ENCODE data around the gene LEMD3. TPM values are rescaled to one million over a fixed set of nuclear protein-coding genes. Genes with fewer than 3 reads are reported as not detected.

LEMD3 gene
- total and polyA plus RNA-seq, 2 of the 8 experiments (the other 6 are each of a cell fraction or from before 2014, with no cell fraction given), result 5.8 to 33.2 TPM

GRCh38 chr12:65209655-65210043 lies 40.3 kb downstream of the LEMD3 start:
- Histone ChIP-seq H3K9me3 (ENCODE audit: insufficient read depth in 2 of 2, low read depth in 1 of 2, low read length in 1 of 2) (no peaks in the 10 kb centered on the region), H2AK5ac (ENCODE audit: low read depth, low read length) (no peak overlapping the region), H3K4me1 (replicated peaks in 1 of 4; ENCODE audit: control insufficient read depth in 3 of 4, insufficient read depth in 4 of 4, low read length in 3 of 4) (no peaks in the 10 kb centered on the region; a peak in 1 of 7 replicates), H3K27ac (ENCODE audit: low read depth, low read length) (no peak overlapping the region), H4K20me1 (replicated peaks in 1 of 2; ENCODE audit: control insufficient read depth in 1 of 2, insufficient read depth in 2 of 2, low read length in 2 of 2) (peaks cover 0 to 2% of the 10 kb centered on the region in 2 experiments), H4K8ac (ENCODE audit: extremely low read depth, insufficient read depth, low read length) (no peak overlapping the region), H4K5ac (ENCODE audit: insufficient read length, low read depth, low read length) (no peak overlapping the region), H2AFZ (ENCODE audit: low read length) (no peak overlapping the region), H2BK15ac (ENCODE audit: low read length) (no peak overlapping the region), H3K56ac (replicated peaks; ENCODE audit: insufficient read length, low read depth, low read length) (no peak overlapping the region), H3K36me3 (ENCODE audit: control insufficient read depth in 2 of 4, insufficient read depth in 4 of 4, low read length in 3 of 4) (no peaks in the 10 kb centered on the region), H3K79me2 (ENCODE audit: control insufficient read depth in 1 of 2, insufficient read depth in 2 of 2, low read length in 2 of 2) (peaks cover 0 to 57% of the 10 kb centered on the region in 2 experiments; a peak in 2 of 4 replicates), H3K4ac (replicated peaks; ENCODE audit: insufficient read length, low read depth, low read length) (no peak overlapping the region), H3K4me3 (ENCODE audit: extremely low read depth in 1 of 4, insufficient read depth in 2 of 4, low read depth in 3 of 4, low read length in 4 of 4) (no peak overlapping the region), H2BK5ac (ENCODE audit: low read depth, low read length) (no peak overlapping the region), H3K4me2 (ENCODE audit: insufficient read depth in 1 of 2, low read depth in 2 of 2, low read length in 2 of 2) (no peak overlapping the region), H2BK120ac (replicated peaks; ENCODE audit: low read depth, low read length) (no peak overlapping the region), H3K23me2 (ENCODE audit: low read depth, low read length) (no peaks in the 10 kb centered on the region), H3K79me1 (ENCODE audit: low read depth, low read length) (peaks cover 4% of the 10 kb centered on the region), H2BK20ac (ENCODE audit: low read length) (no peak overlapping the region), H3K9ac (replicated peaks in 1 of 4; ENCODE audit: extremely low read depth in 1 of 4, low read depth in 3 of 4, low read length in 3 of 4) (no peak overlapping the region), H4K91ac (replicated peaks; ENCODE audit: insufficient read length, low read length) (no peak overlapping the region), H3K18ac (ENCODE audit: extremely low read depth, low read length) (no peak overlapping the region), H2BK12ac (ENCODE audit: low read depth, low read length) (no peak overlapping the region), H3K14ac (ENCODE audit: insufficient read length) (no peak overlapping the region), H3K23ac (ENCODE audit: insufficient read length) (no peak overlapping the region), H3K27me3 (replicated peaks in 1 of 4; ENCODE audit: control insufficient read depth in 3 of 4, extremely low read depth in 1 of 4, insufficient read depth in 3 of 4, low read length in 3 of 4) (no peaks in the 10 kb centered on the region)
- ChIA-PET CTCF (ENCODE audit: partially characterized antibody) (interaction anchor here (0.8 to 1.4 kb wide), 5 partner anchors 13 to 319 kb away, joined by 3 to 7 read pairs (median 4); no protein-coding TSS in a partner anchor), POLR2A (ENCODE audit: partially characterized antibody) (interaction anchor here (1.5 kb wide), 1 partner anchor 40 kb away, joined by 3 read pairs; no protein-coding TSS in a partner anchor)
- DNase-seq (ENCODE audit: low read depth in 1 of 2, low spot score in 2 of 2) (no peak), FAIRE-seq (no peak)
- 77% methylated on average over 2 of the region's 2 CpGs; no CpG with 5 or more reads in 1 of the 2 experiments for WGBS, 2 experiments (ENCODE audit: extremely low coverage in 1 of 2, insufficient coverage in 1 of 2, insufficient read length in 1 of 2, insufficient replicate concordance in 2 of 2, low coverage in 1 of 2, low lambda C conversion rate in 2 of 2, missing lambda C conversion rate in 1 of 2)
- TF ChIP-seq HDAC6 (IDR thresholded peaks at IDR 0.05; ENCODE audit: low read depth, low read length), result no peak
- TF ChIP-seq TAF7 (optimal IDR thresholded peaks at IDR 0.05; ENCODE audit: borderline replicate concordance, low read depth, low read length), result no peak
- no peak for TF ChIP-seq CREB1 (IDR thresholded peaks at IDR 0.05)
- TF ChIP-seq TEAD4 (IDR thresholded peaks at IDR 0.05; ENCODE audit: low read depth, low read length), result no peak
- no peak for TF ChIP-seq YY1 (IDR thresholded peaks at IDR 0.05; ENCODE audit: low read depth, low read length)
- TF ChIP-seq PHF8 (conservative IDR thresholded peaks at IDR 0.05; ENCODE audit: low read depth, low read length), result no peak
- no peak for TF ChIP-seq USF2 (IDR thresholded peaks at IDR 0.05; ENCODE audit: low read length)
- TF ChIP-seq, protein P1, sequence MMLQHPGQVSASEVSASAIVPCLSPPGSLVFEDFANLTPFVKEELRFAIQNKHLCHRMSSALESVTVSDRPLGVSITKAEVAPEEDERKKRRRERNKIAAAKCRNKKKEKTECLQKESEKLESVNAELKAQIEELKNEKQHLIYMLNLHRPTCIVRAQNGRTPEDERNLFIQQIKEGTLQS (IDR thresholded peaks at IDR 0.05; ENCODE audit: insufficient read depth, low read depth, low read length), result no peak
- no peak for TF ChIP-seq SRF (IDR thresholded peaks at IDR 0.05; ENCODE audit: low read depth, low read length)

Data from H1 (cell line).